GM21528 (cell line): ENCODE data around the gene ISG15.
"Not testable (repeated sequence)": the region's sequence is repeated elsewhere in the genome, so short reads cannot be mapped to it uniquely, and the experiment has no call there.

Experiments used
- ATAC-seq: cut with Tn5 transposase; IDR thresholded peaks from one replicate; pipeline ENCODE4 v1.9.1; 2021; ENCODE audit warnings: mild to moderate bottlenecking, moderate library complexity; ENCODE audit not compliant: unreplicated experiment, low FRiP score

Gene ISG15

DNA sequence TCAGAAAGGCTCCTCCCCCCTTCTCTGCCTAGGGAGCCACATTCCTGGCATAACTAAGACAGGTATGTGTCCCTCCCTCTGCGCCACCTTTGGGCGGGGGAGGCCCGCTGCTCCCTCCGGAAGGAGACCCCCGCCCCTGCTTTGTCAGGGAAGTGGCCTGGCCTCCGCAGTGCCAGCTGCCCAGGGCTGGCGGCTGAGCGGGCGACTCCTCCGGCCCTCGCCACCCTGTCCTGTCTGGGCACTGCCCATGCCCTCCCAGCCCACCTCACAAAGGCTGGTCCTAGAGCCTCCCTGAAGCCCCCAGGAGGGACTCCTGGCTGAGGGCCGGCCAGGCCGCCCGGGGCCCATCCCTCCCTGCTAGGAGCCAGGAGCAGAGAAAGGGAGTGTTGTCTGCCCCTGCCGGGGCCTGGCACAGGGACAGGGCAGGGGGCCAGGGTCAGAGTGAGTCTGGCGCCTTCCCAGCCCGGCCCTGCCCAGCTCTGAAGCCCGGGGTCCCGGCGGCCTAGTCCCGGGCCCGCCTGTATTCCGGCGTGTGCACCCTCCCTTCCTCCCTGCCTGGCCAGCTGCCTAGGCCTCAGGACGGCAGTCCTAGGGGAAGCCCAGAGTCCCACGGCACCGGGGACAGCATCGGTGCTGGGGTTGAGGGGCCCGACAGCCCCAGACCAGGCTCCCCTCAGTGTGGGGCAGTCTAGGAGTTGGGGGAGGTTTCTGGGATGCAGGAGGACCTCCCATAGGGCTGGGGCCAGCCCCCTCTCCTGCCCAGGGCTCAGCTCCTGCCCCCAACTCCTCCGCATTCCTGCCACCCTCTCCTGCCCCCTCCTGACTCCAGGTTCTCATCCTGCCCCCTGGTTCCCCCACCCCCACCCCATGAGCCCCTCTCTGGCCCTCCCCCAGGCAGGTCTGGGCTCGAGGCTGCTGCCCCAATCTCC lies 11.7 kb downstream of the ISG15 start:
- ATAC-seq, result no peak

DNA sequence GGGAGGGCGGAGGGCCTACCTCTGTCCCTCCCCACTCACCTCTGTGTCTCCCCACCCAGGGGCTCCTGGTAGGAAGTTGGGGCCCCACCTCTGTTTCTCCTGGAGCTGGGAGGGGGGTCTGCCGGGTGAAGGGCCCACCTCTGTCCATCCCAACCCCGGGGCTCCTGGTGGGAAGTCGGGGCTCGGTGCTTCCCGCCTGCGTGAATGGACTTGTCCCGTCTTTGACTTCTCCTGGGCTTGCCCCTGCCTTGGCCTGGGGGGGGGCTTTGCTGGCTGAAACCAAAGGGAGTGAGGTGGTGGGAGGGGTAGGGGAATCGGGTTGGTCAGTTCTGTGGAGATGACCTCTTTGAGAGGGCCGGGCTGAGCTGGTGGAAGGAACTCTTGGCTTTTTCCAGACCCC lies 12.4 kb downstream of the ISG15 start:
- no peak for ATAC-seq

DNA sequence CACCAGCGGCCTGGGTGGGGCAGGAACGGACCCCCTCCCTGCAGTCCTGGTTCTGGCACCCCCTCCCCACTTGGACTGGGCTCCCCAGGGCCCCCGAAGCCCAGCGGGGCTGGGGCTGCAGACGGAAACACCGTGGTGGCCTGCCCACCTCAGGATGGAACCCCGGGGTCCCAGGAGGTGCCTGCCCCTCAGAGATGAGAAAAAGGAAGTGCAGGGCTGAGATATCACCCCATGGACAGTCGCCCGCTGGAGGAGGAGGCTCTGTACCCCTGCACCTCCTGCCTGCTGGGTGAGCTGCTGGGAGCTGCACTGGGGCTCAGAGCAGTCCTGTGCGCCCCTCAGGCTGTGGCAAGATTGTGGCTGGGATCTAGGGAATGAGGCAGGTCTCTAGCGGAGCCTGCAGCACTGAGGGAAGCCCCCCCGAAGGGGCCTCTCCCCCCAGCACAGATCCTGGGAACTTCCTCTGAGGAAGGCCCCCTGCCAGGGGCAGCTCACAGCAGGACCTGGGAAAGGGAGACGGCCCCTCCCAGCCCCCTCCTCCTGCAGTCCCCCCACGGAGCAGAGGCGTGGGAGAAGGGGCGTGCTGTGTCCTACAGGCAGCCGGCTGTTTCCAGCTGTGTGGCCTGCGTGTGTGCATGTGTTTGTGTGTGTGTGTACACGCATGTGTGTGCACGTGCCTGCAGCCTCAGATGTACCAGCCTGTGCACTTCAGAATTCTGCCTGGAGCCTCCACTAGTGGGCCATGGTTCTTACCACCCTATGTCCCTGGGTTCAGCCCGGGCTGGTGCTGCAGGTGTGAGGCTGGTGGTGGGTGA lies 13.5 kb downstream of the ISG15 start:
- no peak for ATAC-seq

DNA sequence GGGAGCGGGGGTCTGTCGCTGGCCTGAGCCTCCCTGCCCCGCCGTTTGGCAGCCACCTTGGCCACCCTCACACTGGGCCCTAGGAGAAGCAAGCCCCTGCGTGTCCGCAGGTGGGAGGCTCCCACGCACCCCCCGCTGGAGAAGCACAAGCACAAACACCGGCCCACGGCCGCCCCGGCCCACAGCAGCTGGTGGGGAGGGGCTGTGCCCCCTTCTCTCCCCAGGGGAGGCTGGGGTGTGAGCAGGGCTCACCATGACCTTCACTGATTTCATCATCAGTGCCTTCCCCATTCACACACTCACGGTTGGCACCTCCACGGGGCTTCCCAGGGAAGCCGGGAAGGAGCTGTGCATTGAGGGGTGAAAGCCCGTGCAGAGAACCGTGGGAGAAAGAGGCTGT lies 14.5 kb downstream of the ISG15 start:
- no peak for ATAC-seq

DNA sequence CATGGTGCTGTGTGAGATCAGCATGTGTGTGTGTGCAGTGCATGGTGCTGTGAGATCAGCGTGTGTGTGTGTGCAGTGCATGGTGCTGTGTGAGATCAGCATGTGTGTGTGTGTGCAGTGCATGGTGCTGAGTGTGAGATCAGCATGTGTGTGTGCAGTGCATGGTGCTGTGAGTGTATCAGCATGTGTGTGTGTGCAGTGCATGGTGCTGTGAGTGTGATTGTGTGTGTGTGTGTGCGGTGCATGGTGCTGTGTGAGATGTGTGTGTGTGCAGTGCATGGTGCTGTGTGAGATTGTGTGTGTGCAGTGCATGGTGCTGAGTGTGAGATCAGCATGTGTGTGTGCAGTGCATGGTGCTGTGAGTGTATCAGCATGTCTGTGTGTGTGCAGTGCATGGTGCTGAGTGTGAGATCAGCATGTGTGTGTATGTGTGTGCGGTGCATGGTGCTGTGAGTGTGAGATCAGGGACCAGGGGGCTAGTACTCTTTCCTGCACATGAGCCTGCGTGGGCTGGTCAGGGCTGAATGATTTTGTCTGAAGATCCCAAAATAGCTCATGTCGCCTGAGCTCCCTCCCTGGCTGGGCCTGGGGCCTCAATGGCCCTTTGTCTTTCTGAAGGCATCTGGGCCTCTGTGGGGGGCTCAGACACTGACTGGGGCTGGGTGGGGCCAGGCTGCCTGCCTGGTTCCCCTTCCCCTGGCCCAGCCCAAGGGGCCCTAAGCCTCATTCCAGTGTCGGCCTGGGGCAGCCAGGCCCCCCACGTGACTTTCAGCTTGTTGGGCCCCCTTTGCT lies 17.8 kb downstream of the ISG15 start:
- ATAC-seq, result not testable (repeated sequence)

DNA sequence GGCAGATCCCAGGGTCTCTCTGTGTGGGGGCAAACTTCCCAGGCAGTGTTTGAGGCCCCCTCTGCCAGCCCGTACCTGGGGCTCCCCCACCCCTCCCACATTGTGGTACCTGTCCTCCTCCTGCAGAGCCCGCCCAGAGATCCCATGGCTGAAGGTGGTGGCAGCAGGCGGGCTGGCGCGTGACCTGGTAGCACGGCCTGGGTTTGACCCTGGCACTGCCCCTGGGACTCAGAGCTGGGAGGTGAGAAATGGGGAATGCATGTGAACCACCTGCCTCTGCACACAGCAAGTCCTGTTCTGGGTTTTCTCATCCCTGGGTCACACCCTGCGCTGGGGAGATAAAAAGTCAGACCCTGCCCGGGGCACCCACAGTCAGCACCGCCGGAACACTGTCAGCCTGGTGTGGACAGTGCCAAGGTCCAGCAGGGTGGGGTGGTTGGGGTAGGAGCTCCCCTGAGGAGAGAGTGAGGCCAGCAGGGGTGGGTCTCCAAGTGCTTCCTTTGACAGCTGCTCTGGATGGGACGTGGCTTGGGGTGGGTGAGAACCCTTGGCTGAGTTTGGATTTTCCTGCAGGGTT lies 18.4 kb downstream of the ISG15 start:
- ATAC-seq, result no peak

DNA sequence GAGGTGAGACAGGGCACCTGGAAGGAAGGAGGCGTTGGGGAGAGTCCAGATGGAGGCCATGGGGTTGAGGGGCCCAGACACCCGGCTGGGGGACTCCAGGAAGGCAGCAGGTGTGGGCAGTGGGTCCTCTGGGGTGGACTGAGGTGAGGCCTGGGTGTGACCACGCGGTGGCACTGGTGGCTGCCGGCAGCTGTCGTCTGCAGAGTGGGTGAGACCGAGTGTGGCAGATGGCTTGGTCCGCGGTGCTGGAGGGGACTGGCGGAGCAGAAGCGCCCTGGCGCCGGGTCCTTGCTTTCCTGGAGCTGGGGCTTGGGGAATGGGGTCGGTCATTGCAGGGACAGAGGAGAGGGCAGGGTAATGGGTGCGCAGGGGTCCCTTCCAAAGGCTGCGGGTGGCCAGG lies 19.1 kb downstream of the ISG15 start:
- ATAC-seq, result peak; percentile 3

DNA sequence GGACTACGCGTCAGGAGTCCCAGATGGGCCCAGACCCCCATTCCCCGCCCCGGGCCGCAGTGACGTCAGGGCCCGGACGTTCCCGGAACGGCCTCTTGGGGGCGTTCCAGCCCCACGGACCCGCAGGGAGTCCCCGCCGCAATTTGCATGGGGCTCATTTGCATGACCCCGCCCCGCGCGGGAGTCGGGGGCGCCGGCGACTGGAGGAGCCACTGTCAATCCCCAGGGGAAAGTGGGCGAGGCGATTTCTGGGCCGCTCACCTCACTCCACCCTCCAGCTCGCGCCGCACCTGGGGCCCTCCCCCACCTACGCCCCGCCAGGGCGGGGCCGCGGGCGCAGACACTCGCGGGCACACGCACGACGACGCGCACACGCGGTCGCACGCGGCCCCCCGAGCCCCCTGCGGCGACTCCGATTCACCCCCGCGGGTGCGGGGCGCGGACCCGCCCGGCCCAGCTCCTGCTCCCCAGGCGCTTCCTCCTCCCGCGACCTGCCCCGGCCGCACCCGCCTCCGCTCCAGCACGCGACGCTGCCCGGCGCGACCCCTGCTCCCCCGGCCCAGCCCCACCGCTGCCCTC lies 19.8 kb downstream of the ISG15 start:
- peak; percentile 82 for ATAC-seq

DNA sequence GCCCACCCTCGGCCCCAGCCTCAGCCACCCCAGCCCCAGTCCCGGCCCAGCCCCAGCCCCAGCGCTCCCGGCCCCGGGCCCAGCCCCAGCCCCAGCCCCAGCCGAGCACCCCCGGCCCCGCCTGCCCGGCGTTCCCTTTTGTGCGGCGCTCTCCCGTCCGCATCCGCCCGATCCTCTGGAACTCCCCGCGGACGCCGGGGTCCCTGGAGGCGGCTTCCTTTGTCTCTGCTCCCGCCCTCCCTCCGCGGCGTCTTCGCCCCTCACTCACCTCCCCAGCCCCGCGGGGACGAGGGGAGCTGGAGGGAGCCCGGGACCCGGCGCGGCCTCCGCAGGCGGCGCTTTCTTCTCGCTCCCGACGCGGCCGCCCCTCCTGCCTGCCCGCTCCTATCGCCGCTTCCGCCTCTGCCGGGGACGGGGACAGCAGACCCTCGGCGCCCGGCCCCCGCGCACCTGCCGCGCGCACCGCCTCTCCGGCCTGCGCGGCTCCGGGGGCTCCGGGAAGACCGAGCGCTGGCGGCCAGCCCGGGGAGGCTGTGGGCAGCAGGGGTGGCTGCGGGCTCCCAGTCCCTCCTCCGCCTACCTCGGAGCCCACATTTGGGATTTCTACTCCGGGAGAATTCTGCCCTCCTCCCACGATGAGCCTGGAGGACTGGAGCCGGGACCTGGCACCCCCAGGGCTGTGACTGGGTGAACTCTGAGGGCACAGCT lies 20.6 kb downstream of the ISG15 start:
- no peak for ATAC-seq

DNA sequence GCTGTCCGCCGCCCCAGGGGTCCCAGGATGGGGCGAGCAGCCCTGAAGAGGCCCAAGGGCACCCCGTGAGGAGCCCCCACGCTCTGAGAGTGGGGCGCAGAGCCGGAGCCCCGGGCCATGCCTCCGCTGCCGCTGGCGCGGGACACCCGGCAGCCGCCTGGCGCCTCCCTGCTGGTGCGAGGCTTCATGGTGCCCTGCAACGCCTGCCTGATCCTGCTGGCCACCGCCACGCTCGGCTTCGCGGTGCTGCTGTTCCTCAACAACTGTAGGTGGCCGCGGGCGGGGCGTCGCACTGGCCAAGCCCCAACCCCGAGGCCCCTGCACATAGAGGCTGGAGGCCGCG lies 21.1 kb downstream of the ISG15 start:
- ATAC-seq, result no peak

DNA sequence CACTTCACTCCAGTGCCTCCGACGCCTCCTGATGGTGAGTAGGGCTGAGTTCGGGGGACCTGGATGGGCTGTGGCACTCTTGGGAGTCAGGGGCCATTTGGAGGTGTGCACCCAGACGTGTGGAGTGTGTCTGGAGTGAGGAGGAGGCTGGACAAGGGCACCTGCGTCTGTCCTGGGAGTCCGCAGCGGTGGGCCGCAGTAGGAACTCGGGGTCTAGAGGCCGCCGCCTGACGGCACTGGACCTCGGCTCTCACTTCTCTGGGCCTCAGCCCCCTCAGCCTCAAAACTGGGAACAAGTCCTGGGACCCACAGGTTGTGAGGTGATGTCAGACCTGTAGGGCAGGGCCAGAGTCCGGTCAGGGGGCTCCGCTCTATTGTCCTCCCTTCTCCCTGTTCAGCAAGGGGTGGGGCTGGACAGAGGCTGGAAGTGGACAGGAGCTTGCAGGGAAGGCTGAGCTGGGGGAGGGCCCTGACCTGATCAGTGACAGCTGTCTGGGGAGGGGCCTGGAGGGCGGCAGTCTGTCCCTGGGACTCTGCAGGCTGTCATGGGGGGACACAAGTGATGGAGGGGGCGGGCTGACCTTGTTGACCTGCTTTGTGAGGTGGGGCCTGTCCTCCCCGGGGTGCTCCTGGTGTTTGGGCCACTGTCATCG lies 22.1 kb downstream of the ISG15 start:
- no peak for ATAC-seq

DNA sequence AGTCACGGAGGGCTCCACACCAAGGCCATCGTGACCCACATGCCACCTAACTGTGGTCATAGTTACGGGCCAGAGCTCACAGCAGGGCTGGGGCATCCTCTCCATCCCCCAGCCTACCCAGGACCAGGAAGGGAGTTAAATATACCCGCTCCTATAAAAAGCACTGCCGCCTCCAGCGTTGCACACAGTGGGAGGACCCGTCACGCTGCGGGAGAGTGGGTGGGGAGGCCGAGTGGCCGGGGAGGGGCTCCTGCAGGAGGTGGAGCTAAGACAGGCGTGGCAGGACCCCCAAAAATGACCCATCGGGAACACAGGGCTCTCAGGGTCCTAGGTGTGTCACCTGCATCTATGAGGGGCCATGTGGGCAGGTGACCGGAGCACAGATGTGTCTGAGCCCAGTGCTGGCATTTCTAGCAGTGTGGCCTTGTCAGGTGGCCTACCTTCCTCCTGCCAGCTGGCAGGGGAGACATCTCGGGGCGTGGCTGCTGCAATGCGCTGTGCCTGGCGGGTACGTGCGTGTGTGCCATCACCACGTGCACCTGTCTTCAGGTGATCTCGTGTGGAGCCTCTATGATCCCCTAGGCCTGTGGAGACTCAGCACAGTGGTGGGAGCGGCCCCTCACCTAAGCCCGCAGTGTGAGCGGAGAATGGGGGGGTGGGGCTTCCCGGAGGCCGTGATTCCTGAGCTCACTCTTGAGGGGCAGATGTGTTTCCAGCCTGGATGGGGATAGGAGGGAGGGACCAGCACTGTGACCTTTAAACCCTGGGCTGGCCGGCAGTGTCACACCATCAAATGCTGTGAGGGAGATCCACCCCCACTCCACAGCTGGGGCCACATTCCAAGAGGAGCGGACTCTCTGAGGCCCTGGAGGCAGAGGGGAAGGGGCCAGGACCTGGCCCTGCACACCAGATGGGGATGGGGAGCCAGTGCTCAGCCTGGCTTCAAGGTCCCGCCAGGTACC lies 24.4 kb downstream of the ISG15 start:
- ATAC-seq, result no peak

DNA sequence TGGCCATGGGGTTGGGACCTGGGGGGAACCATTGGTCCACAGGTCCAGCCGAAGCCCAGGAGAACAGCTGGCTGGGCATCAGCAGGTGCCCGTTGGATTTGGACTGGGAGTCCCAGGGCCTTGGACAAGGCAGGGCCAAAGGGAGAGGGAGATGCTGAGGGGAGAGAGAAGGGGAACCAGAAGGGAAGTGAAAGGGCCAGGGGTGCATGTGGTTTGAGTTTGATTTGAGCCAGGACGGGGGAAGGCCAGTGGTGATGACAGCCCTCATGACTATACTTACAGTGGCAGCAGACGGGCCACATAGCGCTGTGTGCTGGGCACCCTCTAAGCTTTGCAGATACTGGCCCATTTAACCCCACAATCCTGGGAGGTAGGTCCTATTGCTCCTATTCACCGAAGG lies 25.4 kb downstream of the ISG15 start:
- no peak for ATAC-seq

DNA sequence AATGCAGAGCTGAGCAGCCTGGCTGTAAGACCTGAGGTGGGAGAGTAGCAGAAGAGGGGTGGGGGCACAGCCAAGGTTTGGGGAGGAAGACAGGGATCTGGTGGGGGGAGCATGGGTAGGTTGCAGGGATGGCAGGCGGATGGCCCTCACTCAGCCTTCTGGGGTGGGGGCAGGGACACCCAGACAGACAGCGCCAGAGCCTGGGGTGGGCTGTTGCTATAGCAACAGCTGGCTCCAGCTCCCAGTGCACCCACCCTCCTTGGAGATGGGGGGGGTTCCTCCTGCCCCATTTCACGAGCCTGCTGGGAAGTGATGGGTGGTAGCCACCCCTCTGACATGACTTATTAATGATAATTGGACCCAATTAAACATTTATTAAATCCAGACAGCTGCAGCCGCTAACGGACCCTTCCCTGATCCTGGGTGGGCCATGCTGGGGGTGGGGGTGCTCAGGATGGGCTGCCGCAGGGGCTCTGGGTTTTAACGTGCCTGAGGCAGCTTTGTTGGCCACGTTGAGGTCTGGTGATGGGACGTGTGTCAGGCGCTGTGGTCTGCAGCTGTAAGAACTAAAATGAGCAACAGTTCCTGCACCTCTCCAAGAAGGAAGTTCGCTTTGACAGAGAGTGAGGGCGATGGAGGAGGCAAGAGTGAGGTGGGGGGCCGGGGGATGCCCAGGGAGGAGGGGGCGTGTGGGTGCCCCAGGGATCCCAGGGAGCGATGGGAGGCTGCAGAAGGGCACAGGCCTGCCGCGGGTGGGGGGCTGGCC lies 26.0 kb downstream of the ISG15 start:
- no peak for ATAC-seq

DNA sequence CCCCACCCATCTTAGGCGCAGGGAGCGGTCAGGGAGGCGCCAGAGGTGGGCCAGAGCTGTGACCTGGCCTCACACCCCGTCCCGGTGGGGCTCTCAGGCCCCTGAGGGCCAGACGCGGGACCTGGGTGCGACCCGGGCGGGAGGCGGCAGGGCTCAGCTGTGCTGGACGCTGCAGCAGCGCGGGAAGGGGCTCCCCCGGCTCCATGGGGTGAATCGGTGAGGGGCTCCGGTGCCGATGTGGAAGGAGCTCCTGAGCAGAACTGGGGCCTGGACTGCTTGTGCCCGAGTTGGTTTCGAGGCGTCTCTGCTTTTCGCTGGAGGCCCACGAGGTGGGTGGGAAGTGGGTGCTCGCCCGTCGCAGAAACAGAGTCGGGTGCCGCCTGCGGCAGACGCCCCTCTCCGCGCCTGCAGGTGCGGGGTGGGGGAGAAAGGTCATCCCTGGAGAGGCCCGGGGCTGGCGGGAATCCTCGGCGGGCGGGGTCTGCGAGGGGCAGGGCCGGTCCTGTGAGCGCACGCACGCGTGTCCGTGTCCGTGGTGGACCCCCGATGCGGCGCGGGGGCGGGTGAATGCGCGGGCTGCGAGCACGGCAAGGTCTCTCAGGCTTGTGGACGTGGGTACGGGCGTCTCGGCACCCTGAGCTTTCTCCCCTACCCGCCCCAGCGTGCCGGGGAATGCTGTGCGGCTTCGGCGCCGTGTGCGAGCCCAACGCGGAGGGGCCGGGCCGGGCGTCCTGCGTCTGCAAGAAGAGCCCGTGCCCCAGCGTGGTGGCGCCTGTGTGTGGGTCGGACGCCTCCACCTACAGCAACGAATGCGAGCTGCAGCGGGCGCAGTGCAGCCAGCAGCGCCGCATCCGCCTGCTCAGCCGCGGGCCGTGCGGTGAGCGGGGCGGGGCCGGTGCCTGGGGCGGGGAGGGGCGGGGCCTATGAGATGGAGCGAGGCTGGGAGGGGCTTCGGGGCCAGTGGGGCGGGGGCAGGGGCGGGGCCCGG lies 27.0 kb downstream of the ISG15 start:
- ATAC-seq, result no peak

DNA sequence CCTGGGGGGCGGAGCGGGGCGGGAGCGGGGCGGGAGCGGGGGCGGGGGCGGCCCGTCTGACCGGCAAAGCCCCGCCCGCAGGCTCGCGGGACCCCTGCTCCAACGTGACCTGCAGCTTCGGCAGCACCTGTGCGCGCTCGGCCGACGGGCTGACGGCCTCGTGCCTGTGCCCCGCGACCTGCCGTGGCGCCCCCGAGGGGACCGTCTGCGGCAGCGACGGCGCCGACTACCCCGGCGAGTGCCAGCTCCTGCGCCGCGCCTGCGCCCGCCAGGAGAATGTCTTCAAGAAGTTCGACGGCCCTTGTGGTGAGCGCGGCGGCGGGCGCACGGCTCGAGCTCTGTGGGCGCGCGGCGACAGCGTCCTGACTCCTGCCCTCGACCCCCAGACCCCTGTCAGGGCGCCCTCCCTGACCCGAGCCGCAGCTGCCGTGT lies 27.8 kb downstream of the ISG15 start:
- no peak for ATAC-seq
